IPS-11a (cell line): ENCODE measurements around the gene SORCS2.

Experiments used
- H3K4me3 ChIP-seq: one replicate; pipeline ENCODE4 v1.5.1; 2013; ENCODE audit warnings: low read depth, low read length, control low read depth

SORCS2 gene

DNA sequence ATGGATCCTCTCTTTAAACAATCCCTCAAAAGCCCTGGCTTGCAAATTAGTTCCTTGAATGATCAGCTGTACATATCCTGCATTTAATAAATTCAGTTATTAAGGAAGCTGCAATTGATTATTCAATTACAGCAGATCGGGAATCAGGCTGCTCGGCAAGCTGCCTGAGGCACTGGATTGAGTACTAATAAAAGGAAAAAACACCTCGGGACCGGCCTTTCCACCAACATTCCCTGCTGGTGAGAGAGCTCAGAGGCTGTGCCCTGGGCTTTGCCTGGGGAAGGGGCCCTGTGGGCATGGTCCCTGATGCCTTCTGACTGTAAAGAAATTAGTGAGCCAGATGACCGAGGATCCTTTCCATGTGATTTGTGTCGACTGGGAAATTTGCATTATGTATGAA, 69.2 kb downstream of the SORCS2 start:
- H3K4me3 ChIP-seq: no peak overlapping the region

DNA sequence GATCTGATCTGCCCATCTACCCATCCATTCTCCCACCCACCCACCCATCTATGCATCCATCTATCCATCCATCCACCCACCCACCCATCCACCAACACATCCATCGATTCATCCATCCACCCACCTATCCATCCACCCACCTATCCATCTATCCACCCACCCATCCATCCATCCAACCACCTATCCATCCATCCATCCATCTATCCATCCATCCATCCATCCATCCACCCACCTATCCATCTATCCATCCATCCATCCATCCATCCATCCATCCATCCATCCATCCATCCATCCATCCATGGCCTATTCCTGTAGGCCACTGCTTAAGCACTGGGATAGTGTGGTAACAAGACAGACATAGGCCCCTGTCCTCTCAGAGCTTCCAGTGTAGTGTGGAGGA, 69.8 kb downstream of the SORCS2 start:
- H3K4me3 ChIP-seq: no peak overlapping the region

DNA sequence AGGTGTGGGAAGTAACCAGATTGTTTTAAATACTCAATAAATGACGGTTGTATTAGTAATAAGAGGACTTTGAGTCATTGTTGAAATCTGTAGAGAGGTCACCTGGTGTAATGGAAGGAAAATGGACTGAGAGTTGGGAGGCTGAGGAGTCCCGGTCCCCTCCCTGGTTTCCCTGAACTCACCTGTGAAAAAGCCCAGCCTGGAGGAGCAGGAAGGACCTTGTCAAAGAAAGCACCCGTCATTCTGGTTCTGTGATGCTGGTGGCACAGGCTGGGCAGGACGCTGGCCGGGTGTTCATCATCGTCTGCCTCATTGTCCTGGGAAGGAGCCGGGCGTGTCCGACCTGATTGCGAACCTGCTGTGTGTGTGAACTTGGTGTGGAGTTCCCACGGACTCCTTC, 70.8 kb downstream of the SORCS2 start:
- no peak overlapping the region for H3K4me3 ChIP-seq

GRCh38 chr4:7264694-7265093, 72.4 kb downstream of the SORCS2 start:
- H3K4me3 ChIP-seq: no peak overlapping the region

DNA sequence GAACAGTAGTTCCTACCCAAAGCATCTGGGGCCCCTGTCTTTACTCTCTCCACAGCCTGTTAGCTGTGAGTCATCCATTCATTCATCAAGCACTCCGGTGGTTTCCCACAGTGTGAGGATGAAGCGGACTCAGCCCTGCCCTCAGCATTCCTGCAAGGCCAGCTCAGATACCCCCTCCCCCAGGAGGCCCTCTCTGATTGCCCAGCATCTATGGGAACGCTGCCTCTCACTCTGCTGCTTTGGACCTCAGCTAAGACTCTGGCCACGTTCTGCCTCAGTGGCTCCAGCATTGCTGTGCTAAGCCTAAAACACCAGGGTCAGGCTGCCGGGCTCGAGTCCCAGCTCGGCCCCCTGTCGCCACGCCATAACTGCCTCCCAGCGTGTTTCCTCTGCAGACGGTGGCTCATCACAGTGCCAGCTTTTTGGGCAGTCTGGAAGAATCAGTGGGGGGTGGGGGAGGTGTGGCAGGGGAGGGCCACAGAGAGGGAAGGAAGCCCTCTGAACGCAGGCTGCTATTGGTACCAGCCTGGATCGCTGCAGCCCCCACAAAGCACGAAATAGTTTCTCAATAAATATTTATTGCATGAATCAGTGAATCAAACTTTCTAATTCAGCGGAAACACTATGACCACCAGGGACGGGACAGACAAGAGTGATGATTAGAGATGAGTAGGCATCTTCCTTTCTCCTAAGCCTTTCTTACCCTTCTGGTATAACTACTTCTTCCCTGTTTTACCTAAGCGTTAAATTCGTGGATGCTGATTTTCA, 74.4 kb downstream of the SORCS2 start:
- H3K4me3 ChIP-seq: no peak overlapping the region

DNA sequence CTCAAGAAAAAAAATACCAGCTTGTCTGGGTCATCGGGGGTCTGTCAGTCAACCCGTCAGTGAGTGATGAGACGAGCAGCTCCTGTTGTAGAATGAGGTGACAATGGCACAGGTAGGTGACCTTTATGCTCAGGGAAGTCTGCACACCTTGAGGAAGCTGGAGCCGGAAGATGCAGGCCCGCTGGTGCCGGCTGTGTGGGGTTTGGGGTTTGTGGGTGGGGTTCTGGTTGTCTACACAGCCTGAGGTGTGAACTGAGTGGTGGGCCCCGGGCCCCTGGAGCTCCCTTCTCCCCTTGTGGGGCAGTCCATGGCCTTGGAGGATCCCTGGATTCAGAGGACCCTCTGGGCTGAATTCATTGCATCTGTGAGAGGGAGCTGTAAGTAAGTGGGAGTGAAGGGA, 75.5 kb downstream of the SORCS2 start:
- no peak overlapping the region for H3K4me3 ChIP-seq

DNA sequence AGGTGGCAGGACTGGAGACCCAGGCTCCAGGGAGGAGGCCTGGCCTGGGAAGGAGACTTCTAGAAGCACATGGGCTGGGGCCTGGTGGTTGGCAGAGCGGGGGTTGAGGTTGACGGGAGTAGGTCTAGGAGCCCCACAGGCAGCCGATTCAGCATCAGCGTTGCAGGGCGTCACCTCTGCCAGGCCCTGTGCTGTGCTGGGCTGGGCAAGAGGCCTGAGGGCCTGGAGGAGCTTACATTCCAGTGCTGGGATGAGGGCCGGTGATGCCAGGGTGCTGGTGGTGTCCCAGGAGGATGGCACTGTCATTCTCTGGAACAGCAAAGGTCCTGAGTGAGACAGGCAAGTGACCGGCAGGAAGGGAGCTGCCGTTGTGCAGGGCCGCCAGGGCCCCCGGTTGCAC, 76.6 kb downstream of the SORCS2 start:
- no peak overlapping the region for H3K4me3 ChIP-seq

DNA sequence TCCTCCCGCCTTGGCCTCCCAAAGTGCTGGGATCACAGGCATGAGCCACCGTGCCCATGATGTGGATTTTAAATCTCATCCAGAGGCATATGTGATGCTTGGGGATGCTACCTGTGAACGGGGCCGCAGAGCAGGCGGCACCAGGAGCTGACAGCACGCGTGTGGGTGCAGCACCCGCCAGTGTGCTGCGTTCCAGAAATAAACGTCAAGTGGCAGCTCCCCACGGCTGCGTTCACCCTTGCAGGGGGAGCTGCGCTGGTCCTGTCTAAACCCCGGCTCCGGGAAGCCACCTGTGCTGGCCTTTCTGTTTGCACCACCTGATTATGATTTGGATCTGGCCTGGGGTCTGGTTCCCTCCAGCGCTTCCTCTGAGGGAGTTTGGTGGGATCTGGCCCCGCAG, 77.8 kb downstream of the SORCS2 start:
- H3K4me3 ChIP-seq: no peak overlapping the region

- H3K4me3 ChIP-seq: no peak overlapping the region
Measured at GRCh38 chr4:7272404-7272803, 80.1 kb downstream of the SORCS2 start.

DNA sequence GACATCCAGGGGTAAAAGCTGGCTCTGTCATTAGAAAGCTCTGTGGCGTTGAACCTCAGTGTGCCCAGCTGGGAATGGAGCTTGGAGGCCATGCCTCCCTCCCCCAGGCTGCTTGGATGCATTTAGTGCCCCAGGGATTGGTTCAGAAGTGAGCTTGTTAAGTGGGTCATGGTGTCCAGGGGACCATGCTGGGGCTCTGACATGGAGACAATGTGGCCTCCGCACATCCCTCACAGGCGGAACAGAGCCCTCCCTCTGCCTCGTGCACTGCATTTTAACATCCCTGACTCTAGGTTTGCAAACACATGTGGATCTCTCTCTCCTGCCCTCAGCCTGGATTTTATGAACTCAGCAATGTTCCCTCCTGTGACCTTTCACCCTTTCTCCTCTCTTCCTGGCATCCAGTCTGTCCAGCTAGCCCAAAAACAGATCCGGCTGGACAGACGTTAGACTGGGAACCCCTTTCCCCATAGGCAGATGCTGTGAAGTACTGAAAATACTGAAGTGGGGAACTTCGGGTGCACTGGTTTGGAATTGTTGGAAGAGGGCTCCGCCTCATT, 81.5 kb downstream of the SORCS2 start:
- H3K4me3 ChIP-seq: no peak overlapping the region

DNA sequence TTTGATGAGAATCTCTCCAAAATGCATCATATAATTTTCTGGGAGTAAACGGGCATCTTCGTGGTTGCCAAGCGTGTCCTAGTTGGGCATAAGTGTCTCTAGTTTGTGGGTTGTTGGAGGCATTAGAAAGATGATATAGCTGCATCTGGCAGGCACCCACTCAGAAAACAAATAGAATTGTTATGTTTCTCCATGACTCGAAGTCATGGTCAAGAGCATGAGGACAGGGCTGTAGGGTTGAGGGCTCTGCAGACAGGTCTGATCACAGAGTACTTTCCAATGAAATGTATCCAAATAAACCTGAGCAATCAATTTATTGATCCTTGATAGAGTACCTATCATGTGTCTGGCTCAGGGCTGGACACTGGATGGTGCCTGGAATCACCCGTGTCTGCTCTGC, 82.7 kb downstream of the SORCS2 start:
- H3K4me3 ChIP-seq: no peak overlapping the region

DNA sequence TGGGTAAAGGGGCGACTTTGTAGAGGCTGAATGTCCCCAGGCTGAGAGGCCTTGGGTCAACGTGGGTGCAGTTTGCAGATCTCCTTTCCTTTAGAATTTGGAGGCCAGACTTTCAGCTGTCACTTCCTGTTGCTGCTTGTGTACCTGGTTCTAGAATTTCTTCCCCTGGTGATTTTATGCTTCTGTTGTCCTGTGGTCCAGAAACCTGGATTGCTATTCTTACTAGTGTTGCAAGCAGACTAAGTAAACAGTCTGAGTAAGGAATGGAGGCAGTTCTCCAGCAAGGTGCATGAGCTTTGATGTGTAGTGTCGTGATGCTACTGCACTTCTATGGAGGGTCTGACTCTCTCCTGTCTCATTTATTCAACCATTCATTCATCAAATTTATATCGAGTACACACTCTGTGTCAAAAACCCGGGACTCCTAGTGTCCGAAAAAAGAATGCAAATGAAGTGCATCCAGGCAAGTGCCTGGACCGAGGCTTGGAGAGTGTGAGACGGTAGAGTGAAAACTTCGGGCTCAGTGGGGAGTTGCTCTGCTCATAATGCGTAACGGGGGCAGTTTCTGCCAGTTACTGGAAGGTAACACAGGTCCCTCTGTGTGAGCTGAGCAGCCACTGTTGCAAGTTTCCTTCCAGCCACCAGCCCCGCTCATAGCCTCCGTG, 83.3 kb downstream of the SORCS2 start:
- H3K4me3 ChIP-seq: no peak overlapping the region

DNA sequence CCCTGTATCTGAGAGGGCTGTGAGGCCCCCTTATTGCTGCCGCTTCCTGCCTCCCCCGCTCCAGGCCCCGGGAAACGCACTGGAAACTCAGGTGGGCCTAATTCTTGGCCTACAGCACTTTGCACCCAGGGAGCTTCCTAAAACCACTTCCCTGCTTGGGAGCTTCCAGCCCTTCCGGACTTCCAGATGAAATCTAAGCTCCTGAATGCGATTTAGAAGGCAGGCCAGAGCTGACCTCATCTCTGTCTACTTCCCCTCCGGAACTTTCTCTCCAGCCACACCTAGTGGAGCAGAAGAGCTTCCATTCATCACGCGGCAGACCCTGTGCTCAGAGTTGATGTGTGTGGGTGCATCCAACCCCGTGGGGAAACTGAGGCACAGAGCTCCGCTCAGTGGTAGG, 84.2 kb downstream of the SORCS2 start:
- H3K4me3 ChIP-seq: no peak overlapping the region

DNA sequence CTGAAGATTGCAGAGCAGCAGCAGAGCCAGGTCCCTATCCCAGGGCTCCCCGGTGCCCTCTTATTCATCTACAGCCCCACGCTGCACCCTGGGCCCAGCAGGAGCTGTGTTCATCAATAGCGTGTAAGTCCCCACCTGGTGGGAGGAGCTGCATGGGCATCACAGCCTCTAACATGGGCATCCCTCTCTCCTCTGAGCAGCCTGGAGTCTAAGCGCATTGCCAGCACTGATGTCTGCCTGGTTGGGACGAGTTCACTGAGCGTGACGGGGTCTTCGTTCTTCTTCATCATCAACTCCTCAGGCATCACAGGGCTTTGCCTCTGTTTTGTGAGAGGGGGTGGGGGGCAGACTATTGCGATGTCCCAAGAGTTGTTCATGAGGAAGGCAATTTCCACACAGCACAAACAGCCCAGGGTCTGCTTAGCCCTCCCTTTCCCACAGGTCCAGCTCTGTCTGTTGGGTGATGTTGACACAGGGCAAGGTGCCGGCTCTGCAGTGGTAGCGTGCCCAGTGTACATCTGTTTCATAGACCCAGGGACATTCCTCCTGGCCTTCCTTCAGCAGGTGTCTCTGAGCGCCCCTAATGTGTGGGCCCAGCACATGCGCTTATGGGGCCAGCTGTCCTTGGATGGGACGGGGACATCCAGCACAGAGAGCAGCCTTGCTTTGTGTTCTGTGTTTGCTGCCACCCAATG, 85.9 kb downstream of the SORCS2 start:
- H3K4me3 ChIP-seq: no peak overlapping the region

DNA sequence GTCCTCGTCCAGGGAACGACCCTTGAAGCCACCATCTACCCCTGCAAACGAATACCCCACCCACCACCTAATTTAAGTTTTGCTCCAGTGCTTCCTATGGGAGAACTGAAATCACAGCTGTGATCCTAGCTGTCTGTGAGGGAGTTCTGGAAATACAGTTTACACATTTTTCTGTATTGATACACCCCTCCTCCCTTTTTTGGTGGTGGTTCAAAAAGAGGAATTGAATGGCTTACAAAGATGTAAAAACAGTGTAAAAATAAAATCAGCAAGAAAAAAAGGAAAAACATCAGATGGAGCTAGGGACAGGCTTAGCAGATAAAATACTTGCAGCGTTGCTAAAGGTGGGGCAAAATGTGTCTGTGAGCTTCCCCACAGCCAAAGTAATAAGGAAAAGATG, 86.6 kb downstream of the SORCS2 start:
- no peak overlapping the region for H3K4me3 ChIP-seq

GRCh38 chr4:7279902-7280301, 87.6 kb downstream of the SORCS2 start:
- H3K4me3 ChIP-seq: no peak overlapping the region

DNA sequence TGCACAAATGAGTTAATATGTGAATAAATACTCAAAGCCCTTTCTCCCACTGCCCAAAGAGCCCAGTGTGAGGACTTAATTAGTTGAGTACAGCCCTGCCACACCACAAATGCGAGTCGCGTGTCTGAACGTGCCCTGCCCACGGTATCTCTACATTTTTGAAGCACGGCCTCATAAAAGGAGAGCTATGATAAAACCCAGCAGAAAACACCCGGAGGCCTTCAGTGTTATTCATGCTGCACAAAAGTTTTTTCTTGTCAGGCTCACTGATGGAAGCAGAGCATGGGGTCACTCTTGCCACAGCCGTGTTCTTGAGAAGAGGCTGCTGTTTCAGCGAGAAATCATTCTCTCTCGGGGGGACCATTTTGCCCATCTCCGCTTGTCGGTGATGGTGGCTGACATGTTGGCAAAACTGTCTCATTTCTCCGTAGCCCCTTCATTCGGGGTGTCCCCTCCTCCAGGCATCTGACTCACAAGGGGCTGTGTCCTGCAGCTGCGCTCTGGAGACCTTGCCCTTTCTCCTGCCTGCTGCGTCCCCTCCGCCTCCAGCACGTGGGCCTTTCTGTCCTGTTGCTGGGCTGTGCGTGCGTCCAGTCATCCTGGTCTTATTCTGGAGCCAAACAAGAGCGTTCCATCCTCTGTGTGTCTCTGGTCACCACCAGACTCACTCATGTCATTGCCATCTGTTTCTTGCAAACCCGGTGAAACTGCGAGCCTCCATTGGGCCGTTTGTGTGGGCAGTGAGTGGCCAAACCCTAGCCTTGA, 88.8 kb downstream of the SORCS2 start:
- H3K4me3 ChIP-seq: no peak overlapping the region

DNA sequence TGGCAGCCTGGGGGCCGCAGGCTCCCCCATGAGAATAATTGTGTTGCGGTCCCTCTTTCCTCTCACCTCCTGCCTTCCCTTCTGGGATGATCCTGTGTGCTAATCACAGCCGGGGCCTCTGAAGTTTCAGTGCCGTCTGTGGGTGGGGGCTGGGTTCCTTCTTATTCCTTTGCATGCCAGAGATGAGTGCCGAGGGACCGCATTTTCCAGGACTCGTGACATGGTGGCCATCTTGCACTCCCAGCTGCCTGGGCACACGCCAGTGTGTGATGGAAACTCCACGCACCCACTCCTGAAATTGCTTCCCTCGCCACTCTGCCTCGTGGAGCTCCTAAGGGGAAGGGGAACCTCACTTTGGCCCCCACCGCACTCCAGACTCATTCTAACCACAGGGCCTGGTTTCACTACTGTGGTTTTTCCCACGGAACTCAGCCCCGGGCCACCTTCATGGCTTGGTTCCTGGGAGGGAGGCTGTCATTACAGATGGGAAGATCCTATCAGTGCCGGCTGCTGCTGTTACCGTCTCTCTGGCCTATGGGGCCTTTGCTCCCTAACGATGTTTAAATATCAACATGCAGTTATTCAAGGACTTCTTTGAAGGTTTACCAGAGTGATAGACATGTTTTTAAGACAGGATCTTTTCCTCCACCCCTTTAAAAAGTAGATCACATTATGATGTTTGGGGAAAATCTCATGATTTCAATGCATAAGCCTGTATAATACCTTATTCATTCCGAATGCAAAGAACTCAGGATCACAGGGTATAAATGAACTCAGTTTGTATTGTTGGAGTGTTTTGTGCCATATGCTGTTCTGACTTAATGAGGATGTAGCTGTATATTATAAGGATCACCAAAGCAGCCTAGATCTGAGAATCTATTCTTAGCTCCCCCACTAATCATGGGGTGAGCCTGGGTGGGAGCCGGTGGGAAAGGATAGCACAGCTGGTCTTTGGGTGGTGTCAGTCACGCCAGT, 89.6 kb downstream of the SORCS2 start:
- H3K4me3 ChIP-seq: no peak overlapping the region

DNA sequence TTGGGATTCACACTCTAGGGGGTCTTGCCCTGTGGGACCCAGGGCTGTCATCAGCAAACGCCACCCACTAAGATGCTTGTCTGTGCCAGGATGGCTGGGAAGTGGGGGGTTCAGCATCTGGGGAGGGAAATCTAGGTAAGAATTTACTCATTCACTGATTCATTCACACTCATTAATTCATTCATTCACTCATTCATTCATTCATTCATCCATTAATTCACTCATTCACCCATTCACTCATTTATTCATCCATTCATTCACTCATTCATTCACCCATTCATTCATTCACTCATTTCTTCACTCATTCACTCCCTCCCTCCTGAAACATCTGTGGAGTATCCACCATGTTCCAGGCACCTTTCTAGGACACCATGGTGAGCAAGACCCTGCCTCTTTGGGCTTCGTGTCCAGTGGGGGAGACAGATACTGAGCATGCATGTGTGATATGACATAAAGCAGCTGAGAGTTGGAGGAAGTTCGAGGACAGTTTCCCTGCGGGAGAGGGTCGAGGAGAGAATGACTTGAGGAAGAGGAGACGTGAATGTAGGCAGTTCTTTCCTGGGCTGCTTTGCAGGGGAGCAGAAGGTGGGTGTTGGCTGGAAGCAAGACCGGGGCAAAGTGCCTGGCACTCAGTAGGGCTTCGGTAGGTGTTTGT, 90.6 kb downstream of the SORCS2 start:
- no peak overlapping the region for H3K4me3 ChIP-seq
